ENCODE results near the gene TMEM43. TPM values are rescaled to one million over a fixed set of nuclear protein-coding genes. Genes with fewer than 3 reads are reported as not detected.

TMEM43 gene
- total RNA-seq, 1 donor from 2014 or later, result 38.0 TPM

- intact Hi-C loops (cut with micrococcal nuclease), result loop anchor here (10.0 kb wide), 1 partner anchor 466 kb away; no protein-coding TSS in a partner anchor
These were observed 3.9 kb upstream of the TMEM43 start for GRCh38 chr3:14120921-14121448.

- intact Hi-C loops (cut with micrococcal nuclease), result loop anchor here (10.0 kb wide), 1 partner anchor 467 kb away; no protein-coding TSS in a partner anchor
These were observed 3.0 kb upstream of the TMEM43 start for GRCh38 chr3:14121859-14122258.

GRCh38 chr3:14122301-14122700 lies 2.6 kb upstream of the TMEM43 start:
- intact Hi-C loops (cut with micrococcal nuclease), result loop anchor here (10.0 kb wide), 1 partner anchor 468 kb away; no protein-coding TSS in a partner anchor

- intact Hi-C loops (cut with micrococcal nuclease), result loop anchor here (1.0 to 10.0 kb wide), 7 partner anchors 21 to 1083 kb away; partner anchors contain the start of genes CAPN7, CCDC174 and SLC6A6
These were observed 1.3 kb upstream of the TMEM43 start for GRCh38 chr3:14123308-14124222.

- intact Hi-C loops (cut with micrococcal nuclease), result loop anchor here (1.0 to 10.0 kb wide), 7 partner anchors 20 to 1083 kb away; partner anchors contain the start of genes CAPN7, CCDC174 and SLC6A6
These were observed 633 bp upstream of the TMEM43 start for GRCh38 chr3:14124223-14124614.

GRCh38 chr3:14125193-14126016 lies 553 bp downstream of the TMEM43 start:
- intact Hi-C loops (cut with micrococcal nuclease), result loop anchor here (1.0 to 10.0 kb wide), 5 partner anchors 53 to 1081 kb away; partner anchors contain the start of genes CAPN7, HDAC11, LSM3 and NR2C2

- intact Hi-C loops (cut with micrococcal nuclease), result loop anchor here (5.0 to 10.0 kb wide), 3 partner anchors 471 to 821 kb away; partner anchors contain the start of genes HDAC11 and NR2C2
These were observed 1.4 kb downstream of the TMEM43 start for GRCh38 chr3:14126017-14126886.

GRCh38 chr3:14126887-14127505 lies 2.1 kb downstream of the TMEM43 start:
- intact Hi-C loops (cut with micrococcal nuclease), result loop anchor here (5.0 to 10.0 kb wide), 3 partner anchors 472 to 820 kb away; partner anchors contain the start of genes HDAC11 and NR2C2

GRCh38 chr3:14127516-14128161 lies 2.8 kb downstream of the TMEM43 start:
- intact Hi-C loops (cut with micrococcal nuclease), result loop anchor here (5.0 to 10.0 kb wide), 3 partner anchors 473 to 820 kb away; partner anchors contain the start of genes HDAC11 and NR2C2

- intact Hi-C loops (cut with micrococcal nuclease), result loop anchor here (5.0 to 10.0 kb wide), 3 partner anchors 474 to 819 kb away; partner anchors contain the start of genes HDAC11 and NR2C2
These were observed 3.9 kb downstream of the TMEM43 start for GRCh38 chr3:14128724-14129123.

GRCh38 chr3:14129296-14129695 lies 4.4 kb downstream of the TMEM43 start:
- intact Hi-C loops (cut with micrococcal nuclease), result loop anchor here (5.0 to 10.0 kb wide), 3 partner anchors 474 to 818 kb away; partner anchors contain the start of genes HDAC11 and NR2C2

GRCh38 chr3:14130230-14130629 lies 5.4 kb downstream of the TMEM43 start:
- intact Hi-C loops (cut with micrococcal nuclease), result no loop called here

- intact Hi-C loops (cut with micrococcal nuclease), result no loop called here
These were observed 5.9 kb downstream of the TMEM43 start for GRCh38 chr3:14130707-14131106.

GRCh38 chr3:14131134-14131533 lies 6.3 kb downstream of the TMEM43 start:
- intact Hi-C loops (cut with micrococcal nuclease), result no loop called here

- intact Hi-C loops (cut with micrococcal nuclease), result no loop called here
These were observed 7.3 kb downstream of the TMEM43 start for GRCh38 chr3:14132120-14132519.

GRCh38 chr3:14132689-14133088 lies 7.8 kb downstream of the TMEM43 start:
- intact Hi-C loops (cut with micrococcal nuclease), result no loop called here

- intact Hi-C loops (cut with micrococcal nuclease), result no loop called here
These were observed 8.4 kb downstream of the TMEM43 start for GRCh38 chr3:14133188-14133800.

GRCh38 chr3:14133876-14134275 lies 9.0 kb downstream of the TMEM43 start:
- intact Hi-C loops (cut with micrococcal nuclease), result no loop called here
